Activated CD8-positive, alpha-beta memory T cell treated with anti-CD3 and anti-CD28 coated beads, Interleukin-2, amount 10 ng/mL, durations not matched to agents 7 days and 5 days (primary cell): ENCODE data around the gene CDH11. TPM values are rescaled to one million over a fixed set of nuclear protein-coding genes. Genes with fewer than 3 reads are reported as not detected.

Experiments
- ATAC-seq: fragments of 150-1000 bp; cut with Tn5 transposase; one replicate; pipeline ENCODE4 v1.10.0; 2021; ENCODE audit warnings: moderate library complexity
- CTCF ChIA-PET: fragments of 350-600 bp; sonication (Branson Sonifier 250); formaldehyde crosslinking; loops from one replicate; lab custom pipeline; 2021; ENCODE audit warnings: antibody characterized with exemption; lab: Charles Lee
- DNase-seq: peaks from one replicate; pipeline ENCODE4 v3.0.0-alpha.2; 2020
- H3K27ac Mint-ChIP-seq: one replicate; pipeline ENCODE4 v1.8.0; 2021; ENCODE audit warnings: mild to moderate bottlenecking, mixed read lengths
- H3K27me3 Mint-ChIP-seq: one replicate; pipeline ENCODE4 v1.8.0; 2021; ENCODE audit warnings: mixed read lengths
- H3K36me3 Mint-ChIP-seq: one replicate; pipeline ENCODE4 v1.8.0; 2021; ENCODE audit warnings: mild to moderate bottlenecking, mixed read lengths
- H3K4me1 Mint-ChIP-seq: one replicate; pipeline ENCODE4 v1.8.0; 2021; ENCODE audit warnings: mixed read lengths
- H3K4me3 Mint-ChIP-seq: one replicate; pipeline ENCODE4 v1.8.0; 2021; ENCODE audit warnings: mild to moderate bottlenecking, moderate library complexity, mixed read lengths
- H3K9me3 Mint-ChIP-seq: one replicate; pipeline ENCODE4 v1.8.0; 2022; ENCODE audit warnings: low read depth, mixed read lengths
- total RNA-seq, 2 experiments: library from RNA; stranded (reverse); gene quantifications; one replicate each; pipeline ENCODE4 v1.2.3, GENCODE V29; 2021

The CDH11 gene
- total RNA-seq, 2 experiments from 2014 or later, result not detected

DNA sequence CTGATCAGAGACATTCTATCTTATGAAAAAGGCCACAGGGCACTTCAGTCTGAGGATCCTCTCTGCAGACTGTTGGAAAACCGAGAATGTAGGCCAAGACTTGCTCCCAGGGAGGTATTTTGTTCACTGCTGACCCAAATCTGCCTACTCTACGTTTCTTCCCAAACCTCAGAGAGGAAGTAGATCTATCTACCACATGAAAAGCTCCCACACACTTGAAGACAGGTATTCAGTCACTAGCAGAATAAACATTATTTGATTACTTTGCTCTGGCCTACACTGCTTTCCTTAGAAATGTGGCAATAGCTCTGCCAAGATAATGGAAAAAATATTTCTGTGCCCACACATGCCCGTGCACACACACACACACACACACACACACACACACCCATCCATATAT lies 164.6 kb downstream of the CDH11 start:
- ATAC-seq (no peak), DNase-seq (no peak)
- Mint-ChIP-seq H3K4me1 (no peaks in the 10 kb centered on the region), H3K27ac (no peak overlapping the region), H3K27me3 (no peaks in the 10 kb centered on the region), H3K9me3 (peaks cover 7% of the 10 kb centered on the region), H3K4me3 (no peak overlapping the region), H3K36me3 (no peaks in the 10 kb centered on the region)
- CTCF ChIA-PET, result no interaction called here

DNA sequence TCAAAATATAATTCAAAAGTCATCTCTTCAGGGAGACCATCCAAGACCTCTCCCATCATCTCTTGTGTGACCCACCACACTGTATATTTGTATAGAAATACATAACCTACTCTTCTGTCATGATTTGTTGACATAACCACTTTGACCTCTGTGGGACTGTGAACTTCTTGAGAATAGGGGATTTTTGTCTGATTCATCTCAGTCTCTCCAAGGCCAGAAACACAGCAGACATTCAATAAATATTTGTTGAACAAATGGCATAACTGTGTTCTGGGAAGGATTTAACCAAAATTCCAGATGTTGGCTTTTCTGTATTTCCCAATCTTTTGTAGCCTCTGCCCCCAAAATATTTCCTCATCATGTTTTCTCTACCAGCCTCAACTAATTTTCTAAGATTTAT lies 169.7 kb downstream of the CDH11 start:
- peaks cover 11% of the 10 kb centered on the region for H3K9me3 Mint-ChIP-seq
- no peak overlapping the region for H3K27ac Mint-ChIP-seq
- ATAC-seq, result no peak

DNA sequence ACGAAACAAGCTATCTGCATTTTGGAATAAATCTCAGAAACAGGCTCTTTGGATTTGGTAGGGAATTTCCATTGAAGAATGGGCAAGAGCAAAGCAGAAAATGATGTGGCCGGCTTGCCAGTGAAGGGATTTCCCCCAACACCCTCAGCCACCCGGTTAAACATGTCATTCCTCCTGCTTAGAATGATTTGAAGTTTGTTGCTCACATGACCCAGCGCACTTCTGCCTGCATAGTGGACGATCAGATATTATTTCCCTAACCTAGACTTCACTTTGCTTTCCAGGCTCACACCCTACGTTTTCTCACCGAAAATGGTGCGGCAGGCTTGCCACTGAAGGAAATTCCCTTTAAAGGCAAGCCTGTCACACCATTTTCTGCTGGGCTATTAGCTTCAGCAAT lies 170.7 kb downstream of the CDH11 start:
- Mint-ChIP-seq H3K27ac (no peak overlapping the region), H3K36me3 (no peaks in the 10 kb centered on the region), H3K9me3 (peaks cover 13% of the 10 kb centered on the region), H3K4me3 (no peak overlapping the region), H3K4me1 (no peaks in the 10 kb centered on the region), H3K27me3 (no peaks in the 10 kb centered on the region)
- CTCF ChIA-PET, result no interaction called here
- no peak for ATAC-seq
- no peak for DNase-seq

More for the DNA sequence above, 169.7 kb downstream of the CDH11 start:
- DNase-seq, result no peak
- CTCF ChIA-PET, result no interaction called here
- Mint-ChIP-seq H3K27me3 (no peaks in the 10 kb centered on the region), H3K36me3 (no peaks in the 10 kb centered on the region), H3K4me3 (no peak overlapping the region), H3K4me1 (no peaks in the 10 kb centered on the region)

DNA sequence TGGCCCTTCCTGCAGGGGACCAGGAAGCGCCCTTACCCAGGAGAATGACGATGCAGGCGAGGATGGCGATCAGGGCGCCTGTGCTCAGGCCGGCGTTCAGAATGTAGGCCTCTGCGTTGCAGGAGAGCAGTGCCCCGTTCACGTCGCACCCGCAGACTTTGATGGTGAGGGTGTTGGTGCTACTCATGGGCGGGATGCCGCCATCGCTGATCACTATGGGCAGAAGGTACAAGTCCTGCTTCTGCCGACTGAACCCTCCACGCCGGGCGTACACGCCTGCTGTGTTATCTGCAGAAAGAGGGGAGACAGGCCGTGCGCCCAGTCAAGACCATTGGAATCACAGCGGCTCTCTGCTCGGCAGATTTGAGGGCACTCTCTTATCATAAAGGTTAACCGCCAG lies 171.1 kb downstream of the CDH11 start:
- Mint-ChIP-seq H3K27me3 (no peaks in the 10 kb centered on the region), H3K36me3 (no peaks in the 10 kb centered on the region), H3K9me3 (peaks cover 13% of the 10 kb centered on the region), H3K27ac (no peak overlapping the region), H3K4me3 (no peak overlapping the region), H3K4me1 (no peaks in the 10 kb centered on the region)
- ATAC-seq, result no peak
- CTCF ChIA-PET, result no interaction called here
- DNase-seq, result no peak

DNA sequence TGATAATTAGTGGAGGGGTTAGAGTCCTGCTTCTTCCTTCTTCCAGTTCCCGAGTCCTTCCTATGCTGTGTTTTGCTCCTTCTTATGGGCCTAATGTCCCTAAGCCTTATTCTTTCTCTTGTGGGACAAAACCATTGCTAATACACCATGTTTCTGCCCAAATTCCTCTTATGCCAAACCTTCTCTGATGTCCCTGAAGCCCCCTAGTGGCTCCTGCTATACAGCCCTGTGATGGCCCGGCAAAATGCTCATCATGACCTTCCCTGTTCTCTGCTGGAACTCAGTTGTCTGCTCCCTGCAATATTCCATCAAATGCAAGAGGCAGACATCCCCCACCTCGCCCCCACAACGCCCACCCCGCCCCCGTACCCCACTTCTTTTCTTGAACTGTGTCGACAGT lies 171.6 kb downstream of the CDH11 start:
- H3K27me3 Mint-ChIP-seq, result no peaks in the 10 kb centered on the region
- no peak overlapping the region for H3K4me3 Mint-ChIP-seq
- no peak overlapping the region for H3K27ac Mint-ChIP-seq
- H3K36me3 Mint-ChIP-seq, result no peaks in the 10 kb centered on the region
- H3K9me3 Mint-ChIP-seq, result peaks cover 13% of the 10 kb centered on the region
- CTCF ChIA-PET, result no interaction called here
- H3K4me1 Mint-ChIP-seq, result no peaks in the 10 kb centered on the region
- ATAC-seq, result no peak
- no peak for DNase-seq

DNA sequence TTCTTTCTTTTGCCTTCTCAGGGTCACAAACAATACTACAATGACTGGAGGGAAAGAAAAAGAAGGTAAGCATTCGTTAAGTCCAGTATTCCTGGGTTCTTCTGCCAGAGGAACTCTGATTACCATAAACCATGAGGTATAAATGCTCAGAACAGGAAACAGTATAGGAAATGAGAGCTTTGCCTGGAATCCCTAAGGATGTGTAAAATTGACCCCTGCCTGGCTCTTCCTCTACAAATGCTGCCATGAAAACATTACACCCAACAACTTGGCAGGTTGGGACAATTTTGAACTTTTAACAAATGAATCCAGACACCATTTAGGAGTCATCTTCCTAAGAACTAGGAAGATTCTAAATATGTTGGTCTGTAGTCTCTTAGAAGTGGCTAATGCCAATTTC lies 173.8 kb downstream of the CDH11 start:
- no peak overlapping the region for H3K4me3 Mint-ChIP-seq
- no peaks in the 10 kb centered on the region for H3K36me3 Mint-ChIP-seq
- ATAC-seq (no peak), DNase-seq (no peak)
- no peaks in the 10 kb centered on the region for H3K27me3 Mint-ChIP-seq
- H3K4me1 Mint-ChIP-seq, result no peaks in the 10 kb centered on the region
- H3K9me3 Mint-ChIP-seq, result peaks cover 29% of the 10 kb centered on the region
- no peak overlapping the region for H3K27ac Mint-ChIP-seq
- CTCF ChIA-PET, result no interaction called here

DNA sequence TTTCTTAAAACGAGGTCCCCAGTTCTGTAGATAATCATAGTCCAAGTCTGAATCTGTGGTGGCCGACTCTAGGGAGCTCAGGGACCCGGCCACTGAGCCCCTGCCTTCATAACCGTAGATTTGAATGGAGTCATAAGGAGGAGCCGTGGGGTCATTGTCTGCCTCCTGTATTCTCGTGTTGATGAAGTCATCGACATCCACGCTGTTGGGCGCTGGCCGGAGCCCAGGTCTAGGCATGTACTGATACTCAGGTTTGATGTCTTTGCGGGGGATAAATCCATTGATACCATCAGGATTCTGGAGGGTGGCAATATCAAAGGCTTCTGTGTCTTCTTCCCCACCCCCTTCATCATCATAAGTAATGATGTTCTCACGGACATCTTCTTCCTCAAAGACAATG lies 174.2 kb downstream of the CDH11 start:
- no peaks in the 10 kb centered on the region for H3K27me3 Mint-ChIP-seq
- peaks cover 29% of the 10 kb centered on the region for H3K9me3 Mint-ChIP-seq
- no peak overlapping the region for H3K27ac Mint-ChIP-seq
- no peaks in the 10 kb centered on the region for H3K4me1 Mint-ChIP-seq
- CTCF ChIA-PET, result no interaction called here
- no peaks in the 10 kb centered on the region for H3K36me3 Mint-ChIP-seq
- no peak overlapping the region for H3K4me3 Mint-ChIP-seq
- DNase-seq (no peak), ATAC-seq (no peak)

DNA sequence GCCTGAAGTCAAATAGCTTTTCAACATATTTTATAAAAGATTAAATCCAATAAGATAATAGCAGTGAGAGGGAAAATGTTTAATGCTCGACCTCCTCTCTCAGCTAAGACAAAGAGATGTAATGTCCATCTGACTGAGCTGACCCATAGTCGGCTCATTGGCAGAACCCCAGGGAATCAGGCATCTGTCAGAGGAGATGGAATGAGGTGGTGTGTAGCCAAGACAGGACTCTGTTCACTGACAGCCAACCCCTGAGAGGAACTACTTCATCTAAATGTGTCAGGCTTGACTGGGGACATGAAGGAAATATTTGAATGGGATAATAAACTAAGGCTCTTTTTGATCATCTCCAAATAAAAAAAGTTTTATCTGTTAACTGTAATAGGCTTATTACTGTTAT lies 188.0 kb downstream of the CDH11 start:
- H3K36me3 Mint-ChIP-seq, result no peaks in the 10 kb centered on the region
- H3K4me3 Mint-ChIP-seq, result no peak overlapping the region
- no peaks in the 10 kb centered on the region for H3K27me3 Mint-ChIP-seq
- CTCF ChIA-PET, result no interaction called here
- H3K4me1 Mint-ChIP-seq, result no peaks in the 10 kb centered on the region
- H3K9me3 Mint-ChIP-seq, result peaks cover 8% of the 10 kb centered on the region
- ATAC-seq (no peak), DNase-seq (no peak)
- H3K27ac Mint-ChIP-seq, result no peak overlapping the region

DNA sequence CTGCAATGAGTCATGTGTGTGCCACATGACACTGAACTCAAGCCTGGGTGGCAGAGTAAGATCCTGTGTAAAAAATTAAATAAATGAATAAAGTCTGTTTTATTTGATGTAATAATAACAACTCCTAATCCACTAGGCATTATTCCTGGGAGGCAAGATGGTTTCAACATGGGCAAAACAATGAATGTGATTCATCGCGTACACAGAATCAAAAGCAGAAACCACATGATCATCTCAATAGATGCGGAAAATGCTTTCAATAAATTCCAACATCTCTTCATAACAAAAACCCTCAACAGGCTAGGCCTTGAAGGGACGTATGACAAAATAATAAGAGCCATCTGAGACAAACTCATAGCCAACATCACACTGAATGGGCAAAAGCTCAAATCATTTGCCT lies 195.4 kb downstream of the CDH11 start:
- no peak overlapping the region for H3K4me3 Mint-ChIP-seq
- no peaks in the 10 kb centered on the region for H3K36me3 Mint-ChIP-seq
- no peaks in the 10 kb centered on the region for H3K27me3 Mint-ChIP-seq
- DNase-seq, result no peak
- H3K9me3 Mint-ChIP-seq, result peaks cover 25% of the 10 kb centered on the region
- CTCF ChIA-PET, result no interaction called here
- H3K4me1 Mint-ChIP-seq, result no peaks in the 10 kb centered on the region
- no peak overlapping the region for H3K27ac Mint-ChIP-seq
- ATAC-seq, result no peak

DNA sequence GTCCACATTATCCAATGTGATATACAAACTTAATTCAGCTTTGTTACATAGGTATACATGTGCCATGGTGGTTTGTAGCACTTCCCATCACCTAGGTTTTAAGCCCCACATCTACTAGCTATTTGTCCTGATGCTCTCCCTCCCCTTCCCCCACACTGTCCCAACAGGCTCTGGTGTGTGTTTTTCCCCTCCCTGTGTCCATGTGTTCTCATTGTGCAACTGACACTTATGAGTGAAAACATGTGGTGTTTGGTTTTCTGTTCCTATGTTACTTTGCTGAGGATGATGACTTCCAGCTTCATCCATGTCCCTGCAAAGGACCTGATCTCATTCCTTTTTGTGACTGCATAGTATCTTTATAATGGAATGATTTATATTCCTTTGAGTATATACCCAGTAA lies 196.7 kb downstream of the CDH11 start:
- H3K27me3 Mint-ChIP-seq, result no peaks in the 10 kb centered on the region
- no peaks in the 10 kb centered on the region for H3K4me1 Mint-ChIP-seq
- ATAC-seq, result no peak
- CTCF ChIA-PET, result no interaction called here
- no peak overlapping the region for H3K27ac Mint-ChIP-seq
- H3K4me3 Mint-ChIP-seq, result no peak overlapping the region
- H3K36me3 Mint-ChIP-seq, result no peaks in the 10 kb centered on the region
- H3K9me3 Mint-ChIP-seq, result peaks cover 23% of the 10 kb centered on the region
- DNase-seq, result no peak

DNA sequence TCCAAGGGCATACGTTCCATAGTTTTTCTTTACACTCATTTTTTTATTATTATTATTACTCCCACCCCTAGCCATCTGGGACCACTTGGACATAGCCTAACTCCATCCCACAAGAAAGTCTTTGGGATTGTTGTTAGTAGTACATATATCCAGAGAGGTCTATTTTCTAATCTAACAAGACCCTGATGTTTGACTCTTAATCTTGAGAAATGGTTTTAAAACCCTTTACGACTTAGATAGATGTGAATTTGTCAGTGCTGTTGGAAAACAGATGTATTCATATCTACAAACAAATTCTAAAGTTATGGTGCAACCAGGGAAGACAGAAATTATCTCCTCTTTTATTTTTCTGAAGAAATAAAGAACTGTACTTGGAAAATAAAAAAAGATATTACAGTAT lies 197.8 kb downstream of the CDH11 start:
- no peaks in the 10 kb centered on the region for H3K36me3 Mint-ChIP-seq
- DNase-seq, result no peak
- H3K27ac Mint-ChIP-seq, result no peak overlapping the region
- H3K9me3 Mint-ChIP-seq, result peaks cover 17% of the 10 kb centered on the region
- H3K4me3 Mint-ChIP-seq, result no peak overlapping the region
- no peaks in the 10 kb centered on the region for H3K27me3 Mint-ChIP-seq
- CTCF ChIA-PET, result no interaction called here
- H3K4me1 Mint-ChIP-seq, result no peaks in the 10 kb centered on the region
- ATAC-seq, result no peak

DNA sequence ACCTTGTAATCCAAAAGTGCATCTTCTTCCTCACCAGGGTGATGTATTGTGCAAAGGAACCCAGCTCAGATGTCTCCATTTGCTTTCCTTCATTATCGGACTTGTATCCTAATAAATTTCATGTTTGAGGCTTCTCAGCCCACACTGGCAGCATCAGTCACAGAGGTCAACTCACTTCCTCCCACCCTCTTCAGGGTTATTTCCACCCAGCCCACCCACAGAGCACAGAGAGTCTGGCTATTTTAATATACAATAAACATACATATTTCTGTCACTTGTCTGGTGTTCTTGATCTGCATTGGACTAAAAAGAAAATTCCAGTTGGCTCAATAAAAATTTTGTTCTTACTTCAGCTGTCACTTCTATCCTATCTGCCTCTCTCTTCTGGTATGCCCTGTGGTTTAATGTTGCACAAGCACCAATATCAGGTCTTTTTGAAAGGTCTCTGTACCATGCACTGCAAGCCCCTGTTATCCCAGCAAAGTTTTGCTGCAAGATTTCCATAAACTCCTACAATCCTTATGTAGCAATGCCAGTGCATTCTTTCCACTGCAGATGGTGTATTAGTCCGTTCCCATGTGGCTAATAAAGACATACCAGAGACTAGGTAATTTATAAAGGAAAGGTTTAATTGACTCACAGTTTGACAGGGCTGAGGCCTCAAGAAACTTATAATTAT lies 201.8 kb downstream of the CDH11 start:
- Mint-ChIP-seq H3K4me3 (no peak overlapping the region), H3K4me1 (no peaks in the 10 kb centered on the region), H3K27me3 (no peaks in the 10 kb centered on the region), H3K36me3 (no peaks in the 10 kb centered on the region), H3K9me3 (peaks cover 12% of the 10 kb centered on the region), H3K27ac (no peak overlapping the region)
- DNase-seq (no peak), ATAC-seq (no peak)
- CTCF ChIA-PET, result no interaction called here

DNA sequence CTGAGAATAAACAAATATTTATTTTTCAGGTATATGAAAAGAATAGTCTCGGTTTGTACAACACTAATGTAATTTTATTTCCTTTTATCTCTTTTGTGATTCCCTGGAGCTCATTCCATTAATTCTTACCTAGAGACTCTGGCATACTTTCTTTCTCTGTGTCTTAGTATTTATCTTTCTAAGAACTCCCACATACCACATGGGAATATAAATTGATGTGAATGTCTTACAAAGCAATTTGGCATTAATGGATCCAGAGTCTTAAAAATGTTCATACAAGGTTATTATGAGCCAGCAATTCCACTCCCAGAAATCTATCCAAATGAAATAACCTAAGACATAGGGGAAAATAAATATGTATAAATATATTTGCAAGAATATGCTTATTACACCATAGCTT lies 202.7 kb downstream of the CDH11 start:
- CTCF ChIA-PET, result no interaction called here
- ATAC-seq, result no peak
- H3K27me3 Mint-ChIP-seq, result no peaks in the 10 kb centered on the region
- no peaks in the 10 kb centered on the region for H3K36me3 Mint-ChIP-seq
- no peak for DNase-seq
- peaks cover 11% of the 10 kb centered on the region for H3K9me3 Mint-ChIP-seq
- H3K27ac Mint-ChIP-seq, result no peak overlapping the region
- no peaks in the 10 kb centered on the region for H3K4me1 Mint-ChIP-seq
- no peak overlapping the region for H3K4me3 Mint-ChIP-seq

DNA sequence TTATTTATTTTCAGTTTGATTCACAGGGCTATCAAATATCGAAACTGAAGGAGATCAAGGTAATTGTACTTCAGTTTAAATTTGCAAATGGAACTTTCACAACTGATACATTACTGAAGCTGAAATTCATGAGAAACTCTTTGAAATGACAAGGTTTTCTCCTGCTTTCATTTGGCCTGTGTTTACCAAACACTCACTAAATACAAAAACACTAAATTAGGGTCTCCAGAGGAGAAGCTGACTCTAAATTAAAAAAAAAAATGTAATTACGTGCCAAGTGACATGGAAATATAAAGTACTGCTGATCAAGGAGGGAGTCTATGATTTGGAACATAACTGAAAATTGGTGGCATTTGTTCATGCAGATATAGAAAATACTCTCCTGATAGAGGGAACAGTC lies 205.8 kb downstream of the CDH11 start:
- H3K27ac Mint-ChIP-seq, result no peak overlapping the region
- peaks cover 9% of the 10 kb centered on the region for H3K9me3 Mint-ChIP-seq
- no peaks in the 10 kb centered on the region for H3K27me3 Mint-ChIP-seq
- DNase-seq (no peak), ATAC-seq (no peak)
- H3K4me1 Mint-ChIP-seq, result no peaks in the 10 kb centered on the region
- CTCF ChIA-PET, result no interaction called here
- H3K36me3 Mint-ChIP-seq, result no peaks in the 10 kb centered on the region
- no peak overlapping the region for H3K4me3 Mint-ChIP-seq

DNA sequence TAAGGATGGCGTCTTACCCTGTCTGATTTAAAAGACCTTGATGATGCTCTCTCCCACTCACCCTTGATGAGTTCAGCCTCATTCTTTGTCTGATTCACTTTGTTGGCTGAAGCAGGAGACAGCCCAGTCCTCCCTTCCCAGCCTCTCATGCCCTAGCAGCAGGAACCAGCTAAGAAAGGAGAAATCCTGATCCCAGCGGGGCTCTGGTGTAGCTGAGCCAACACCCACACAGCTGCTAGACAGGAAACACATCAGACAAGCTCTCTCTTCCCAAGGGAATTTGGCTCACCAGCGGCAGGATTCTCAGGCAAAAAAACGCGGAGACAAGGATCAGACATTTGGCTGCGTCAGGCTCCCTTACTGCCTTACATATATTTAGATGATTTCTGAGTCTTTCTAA lies 211.5 kb downstream of the CDH11 start:
- H3K27ac Mint-ChIP-seq, result no peak overlapping the region
- no peaks in the 10 kb centered on the region for H3K27me3 Mint-ChIP-seq
- no peak overlapping the region for H3K4me3 Mint-ChIP-seq
- ATAC-seq, result no peak
- CTCF ChIA-PET, result no interaction called here
- no peak for DNase-seq
- H3K36me3 Mint-ChIP-seq, result no peaks in the 10 kb centered on the region
- H3K4me1 Mint-ChIP-seq, result no peaks in the 10 kb centered on the region
- peaks cover 3% of the 10 kb centered on the region for H3K9me3 Mint-ChIP-seq
